Measurements from ENCODE around the gene LYPD1. TPM values are rescaled to one million over a fixed set of nuclear protein-coding genes. Genes with fewer than 3 reads are reported as not detected.

LYPD1 gene
- polyA plus RNA-seq, 1 experiment, result 9.2 TPM

GRCh38 chr2:132668189-132668823 lies 1.7 kb downstream of the LYPD1 start:
- POLR2A ChIA-PET, result no interaction called here
- DNase-seq (ENCODE audit: low read depth), result no peak
- TF ChIP-seq, protein P1, sequence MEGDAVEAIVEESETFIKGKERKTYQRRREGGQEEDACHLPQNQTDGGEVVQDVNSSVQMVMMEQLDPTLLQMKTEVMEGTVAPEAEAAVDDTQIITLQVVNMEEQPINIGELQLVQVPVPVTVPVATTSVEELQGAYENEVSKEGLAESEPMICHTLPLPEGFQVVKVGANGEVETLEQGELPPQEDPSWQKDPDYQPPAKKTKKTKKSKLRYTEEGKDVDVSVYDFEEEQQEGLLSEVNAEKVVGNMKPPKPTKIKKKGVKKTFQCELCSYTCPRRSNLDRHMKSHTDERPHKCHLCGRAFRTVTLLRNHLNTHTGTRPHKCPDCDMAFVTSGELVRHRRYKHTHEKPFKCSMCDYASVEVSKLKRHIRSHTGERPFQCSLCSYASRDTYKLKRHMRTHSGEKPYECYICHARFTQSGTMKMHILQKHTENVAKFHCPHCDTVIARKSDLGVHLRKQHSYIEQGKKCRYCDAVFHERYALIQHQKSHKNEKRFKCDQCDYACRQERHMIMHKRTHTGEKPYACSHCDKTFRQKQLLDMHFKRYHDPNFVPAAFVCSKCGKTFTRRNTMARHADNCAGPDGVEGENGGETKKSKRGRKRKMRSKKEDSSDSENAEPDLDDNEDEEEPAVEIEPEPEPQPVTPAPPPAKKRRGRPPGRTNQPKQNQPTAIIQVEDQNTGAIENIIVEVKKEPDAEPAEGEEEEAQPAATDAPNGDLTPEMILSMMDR (IDR thresholded peaks at IDR 0.05; ENCODE audit: insufficient read depth, low read depth, low read length), result no peak; the same call in 1 of the 2 replicates
- Histone ChIP-seq H3K27me3 (ENCODE audit: control insufficient read depth, insufficient read depth, low read length) (peaks cover 8% of the 10 kb centered on the region), H3K36me3 (ENCODE audit: control insufficient read depth, insufficient read depth, low read length) (no peaks in the 10 kb centered on the region), H3K4me3 (ENCODE audit: low read depth, low read length) (no peak overlapping the region)
- CTCF ChIA-PET, result interaction anchor here (2.4 kb wide), 1 partner anchor 17 kb away, joined by 7 read pairs; no protein-coding TSS in a partner anchor

- H3K27me3 ChIP-seq (ENCODE audit: control insufficient read depth, insufficient read depth, low read length), result peaks cover 8% of the 10 kb centered on the region
- TF ChIP-seq, protein P1 (IDR thresholded peaks at IDR 0.05; ENCODE audit: insufficient read depth, low read depth, low read length), result no peak
- H3K36me3 ChIP-seq (ENCODE audit: control insufficient read depth, insufficient read depth, low read length), result no peaks in the 10 kb centered on the region
- ChIA-PET POLR2A (no interaction called here), CTCF (interaction anchor here (2.4 kb wide), 1 partner anchor 16 kb away, joined by 7 read pairs; no protein-coding TSS in a partner anchor)
- DNase-seq (ENCODE audit: low read depth), result no peak
- H3K4me3 ChIP-seq (ENCODE audit: low read depth, low read length), result no peak overlapping the region
Observed at GRCh38 chr2:132667706-132668105, 2.3 kb downstream of the LYPD1 start.

DNA sequence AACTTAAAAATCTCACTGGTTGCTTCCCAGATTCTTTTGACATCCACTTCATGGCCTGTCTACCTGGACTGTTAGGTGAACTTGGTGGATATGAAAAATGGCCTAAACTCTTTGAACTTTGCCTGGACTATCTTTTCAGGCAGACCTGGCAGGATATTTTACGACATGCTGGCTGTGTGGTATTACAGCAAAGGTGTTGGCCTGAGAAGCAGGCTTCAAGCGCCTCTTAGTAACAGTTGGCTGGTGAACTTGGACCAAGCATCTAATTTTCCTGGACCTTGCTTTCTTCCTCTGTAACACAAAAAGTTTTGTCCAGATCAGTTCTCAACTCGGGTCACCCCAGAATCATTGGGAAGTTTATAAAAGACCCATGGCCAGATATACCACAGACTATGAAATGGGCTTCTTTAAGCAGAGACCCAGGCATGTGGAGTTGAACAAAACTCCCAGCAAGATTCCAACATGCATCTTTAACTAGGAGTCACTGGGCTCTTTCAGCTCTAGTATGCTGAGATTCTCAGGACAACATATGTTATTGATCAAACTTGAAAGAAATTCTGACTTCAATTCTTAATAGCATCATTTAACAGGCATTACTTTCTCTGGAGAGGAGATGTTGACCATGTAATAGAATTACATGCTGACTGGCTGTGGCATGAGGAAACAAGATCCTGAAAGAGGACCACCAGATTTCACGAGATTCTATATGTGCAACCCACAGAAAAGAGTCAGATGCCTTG lies 4.4 kb downstream of the LYPD1 start:
- POLR2A ChIA-PET, result no interaction called here
- TF ChIP-seq, protein P1 (IDR thresholded peaks at IDR 0.05; ENCODE audit: insufficient read depth, low read depth, low read length), result no peak
- Histone ChIP-seq H3K36me3 (ENCODE audit: control insufficient read depth, insufficient read depth, low read length) (no peaks in the 10 kb centered on the region), H3K27me3 (ENCODE audit: control insufficient read depth, insufficient read depth, low read length) (peaks cover 8% of the 10 kb centered on the region), H3K4me3 (ENCODE audit: low read depth, low read length) (no peak overlapping the region)
- CTCF ChIA-PET, result interaction anchor here (0.6 kb wide), 1 partner anchor 39 kb away, joined by 3 read pairs; no protein-coding TSS in a partner anchor
- no peak for DNase-seq (ENCODE audit: low read depth)

DNA sequence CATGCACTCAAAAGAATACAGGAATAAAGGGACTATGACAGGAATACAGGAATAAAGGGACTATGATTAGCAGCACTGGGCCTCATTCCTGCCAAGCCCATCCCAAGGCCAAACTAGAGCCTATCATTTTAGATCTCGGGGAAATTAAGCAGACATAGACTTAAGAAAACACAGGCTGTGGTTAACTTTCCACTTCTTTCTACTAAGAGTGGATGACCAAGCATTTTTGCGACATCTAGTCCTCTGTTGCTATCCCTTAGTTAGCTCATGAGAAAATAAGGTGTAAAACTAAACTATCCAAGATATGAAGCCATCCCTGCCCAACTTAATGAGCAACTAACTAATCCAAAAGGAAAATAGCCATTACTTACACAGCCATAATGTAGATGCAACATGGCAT lies 5.9 kb downstream of the LYPD1 start:
- peaks cover 5% of the 10 kb centered on the region for H3K27me3 ChIP-seq (ENCODE audit: control insufficient read depth, insufficient read depth, low read length)
- no peak for DNase-seq (ENCODE audit: low read depth)
- POLR2A ChIA-PET, result no interaction called here
- no peaks in the 10 kb centered on the region for H3K36me3 ChIP-seq (ENCODE audit: control insufficient read depth, insufficient read depth, low read length)
- TF ChIP-seq, protein P1 (IDR thresholded peaks at IDR 0.05; ENCODE audit: insufficient read depth, low read depth, low read length), result no peak
- H3K4me3 ChIP-seq (ENCODE audit: low read depth, low read length), result no peak overlapping the region
- CTCF ChIA-PET, result interaction anchor here (1.4 to 2.0 kb wide), 2 partner anchors 10 to 12 kb away, joined by 4 to 5 read pairs; no protein-coding TSS in a partner anchor

GRCh38 chr2:132662732-132663131 lies 7.3 kb downstream of the LYPD1 start:
- no peaks in the 10 kb centered on the region for H3K36me3 ChIP-seq (ENCODE audit: control insufficient read depth, insufficient read depth, low read length)
- no peaks in the 10 kb centered on the region for H3K27me3 ChIP-seq (ENCODE audit: control insufficient read depth, insufficient read depth, low read length)
- TF ChIP-seq, protein P1 (IDR thresholded peaks at IDR 0.05; ENCODE audit: insufficient read depth, low read depth, low read length), result no peak
- ChIA-PET POLR2A (no interaction called here), CTCF (interaction anchor here (1.4 to 2.0 kb wide), 2 partner anchors 9 to 11 kb away, joined by 4 to 5 read pairs; no protein-coding TSS in a partner anchor)
- H3K4me3 ChIP-seq (ENCODE audit: low read depth, low read length), result no peak overlapping the region
- DNase-seq (ENCODE audit: low read depth), result no peak
